Lung microvascular endothelial cell (primary cell): ENCODE results near the gene NOL4L. TPM values are rescaled to one million over a fixed set of nuclear protein-coding genes. Genes with fewer than 3 reads are reported as not detected.
"Not testable (repeated sequence)": the region's sequence is repeated elsewhere in the genome, so short reads cannot be mapped to it uniquely, and the experiment has no call there.

ENCODE experiments used
- DNase-seq, 2 donors: peaks; one replicate each; pipeline versions ENCODE4 v3.0.0 to v3.0.0-alpha.2; 2010; ENCODE audit warnings: low read depth in 2 of 2
- total RNA-seq: library from RNA; depleted of rRNA; stranded (reverse); fragments of >200 nt; gene quantifications from 2 replicates; pipeline ENCODE4 v1.2.1, GENCODE V29; 2014

NOL4L gene
- total RNA-seq, 1 donor from 2014 or later = 9.9 TPM

DNA sequence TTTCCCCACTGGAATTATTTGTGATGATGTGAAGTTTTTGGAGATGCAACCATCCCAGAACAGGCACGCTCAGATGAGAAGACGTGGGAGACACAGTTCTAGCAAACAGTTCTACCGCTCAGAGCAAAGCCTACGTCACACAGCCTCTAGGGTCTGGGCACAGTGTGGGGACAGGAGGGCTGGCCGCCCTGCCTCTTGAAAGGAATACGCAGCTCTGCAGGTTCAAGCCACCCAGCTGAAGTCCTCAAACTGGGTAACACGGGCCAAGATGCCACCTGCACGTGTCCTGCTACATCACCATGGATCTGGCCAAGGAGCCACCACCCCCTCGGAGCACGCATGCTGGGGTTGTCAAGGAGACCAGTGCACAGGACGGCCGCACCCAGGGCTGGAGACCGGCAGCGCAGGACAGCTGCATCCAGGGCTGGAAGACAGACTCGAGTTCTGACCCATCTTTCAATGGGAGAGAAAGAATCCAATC is 75.0 kb downstream of the NOL4L start:
- DNase-seq = no peak

- DNase-seq = peak; percentile 59 to 89
Measured at GRCh38 chr20:32509639-32510066, 75.5 kb downstream of the NOL4L start.

DNA sequence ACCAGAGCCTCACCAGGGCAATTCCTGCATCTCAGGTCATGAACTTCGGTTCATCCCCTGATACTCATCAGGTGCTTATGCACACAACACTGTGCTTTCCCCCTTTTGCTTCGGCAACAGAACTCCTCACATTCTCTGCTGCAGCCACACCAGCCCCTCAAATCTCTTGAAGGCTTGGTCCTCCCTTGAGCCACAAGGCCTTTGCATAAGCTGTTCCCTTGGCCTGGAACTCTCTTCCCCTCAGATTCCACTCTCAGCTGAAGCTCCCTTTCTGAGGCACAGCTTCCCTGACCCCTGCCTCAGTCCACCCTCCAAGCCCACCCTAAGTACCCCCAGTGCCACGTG is 76.4 kb downstream of the NOL4L start:
- DNase-seq = no peak

GRCh38 chr20:32507998-32508774 is 76.9 kb downstream of the NOL4L start:
- no peak for DNase-seq

GRCh38 chr20:32506721-32507120 is 78.4 kb downstream of the NOL4L start:
- no peak for DNase-seq

GRCh38 chr20:32505723-32506473 is 79.2 kb downstream of the NOL4L start:
- DNase-seq = no peak

- DNase-seq = peak in 1 of 2 donors; percentile 82
Measured at GRCh38 chr20:32501709-32502108, 83.4 kb downstream of the NOL4L start.

- DNase-seq = peak; percentile 74 to 82
Measured at GRCh38 chr20:32497589-32498224, 87.4 kb downstream of the NOL4L start.

GRCh38 chr20:32496811-32497533 is 88.2 kb downstream of the NOL4L start:
- DNase-seq = no peak

- no peak for DNase-seq
Measured at GRCh38 chr20:32495949-32496348, 89.2 kb downstream of the NOL4L start.

- no peak for DNase-seq
Measured at GRCh38 chr20:32495217-32495565, 89.9 kb downstream of the NOL4L start.

- no peak for DNase-seq
Measured at GRCh38 chr20:32494483-32495216, 90.5 kb downstream of the NOL4L start.

DNA sequence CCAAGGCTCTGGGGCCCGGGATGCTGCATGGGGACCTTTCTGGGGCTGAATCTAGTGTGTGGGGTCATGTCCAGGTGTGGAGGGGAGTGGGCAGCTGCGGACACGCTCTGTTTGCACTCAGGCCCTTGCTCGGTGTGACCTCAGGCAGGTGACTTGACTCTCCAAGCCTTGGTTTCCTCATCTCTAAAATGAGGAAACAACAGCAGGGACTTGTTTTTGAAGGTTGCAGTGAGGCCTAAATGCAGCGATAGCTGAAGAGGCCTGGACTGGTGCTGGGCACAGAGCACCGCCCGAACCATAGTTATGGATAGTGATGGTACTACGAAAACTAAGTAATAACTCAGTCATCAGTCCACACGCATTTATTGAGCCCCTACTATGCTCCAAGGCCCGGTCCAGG is 91.8 kb downstream of the NOL4L start:
- no peak for DNase-seq

DNA sequence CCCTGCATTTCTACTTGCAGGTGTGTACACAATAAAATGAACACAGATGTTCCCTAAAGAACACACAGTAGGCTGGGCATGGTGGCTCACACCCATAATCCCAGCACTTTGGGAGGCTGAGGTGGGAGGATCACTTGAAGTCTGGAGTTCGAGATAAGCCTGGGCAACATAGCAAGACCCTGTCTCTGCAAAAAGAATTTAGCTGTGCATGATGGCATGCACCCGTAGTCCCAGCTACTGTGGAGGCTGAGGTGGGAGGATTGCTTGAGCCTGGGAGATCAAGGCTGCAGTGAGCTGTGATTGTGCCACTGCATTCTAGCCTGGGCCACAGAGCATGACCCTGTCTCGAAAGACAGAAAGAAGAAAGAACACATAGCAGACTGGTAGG is 93.4 kb downstream of the NOL4L start:
- not testable (repeated sequence) for DNase-seq

GRCh38 chr20:32490942-32491763 is 94.0 kb downstream of the NOL4L start:
- DNase-seq = no peak

DNA sequence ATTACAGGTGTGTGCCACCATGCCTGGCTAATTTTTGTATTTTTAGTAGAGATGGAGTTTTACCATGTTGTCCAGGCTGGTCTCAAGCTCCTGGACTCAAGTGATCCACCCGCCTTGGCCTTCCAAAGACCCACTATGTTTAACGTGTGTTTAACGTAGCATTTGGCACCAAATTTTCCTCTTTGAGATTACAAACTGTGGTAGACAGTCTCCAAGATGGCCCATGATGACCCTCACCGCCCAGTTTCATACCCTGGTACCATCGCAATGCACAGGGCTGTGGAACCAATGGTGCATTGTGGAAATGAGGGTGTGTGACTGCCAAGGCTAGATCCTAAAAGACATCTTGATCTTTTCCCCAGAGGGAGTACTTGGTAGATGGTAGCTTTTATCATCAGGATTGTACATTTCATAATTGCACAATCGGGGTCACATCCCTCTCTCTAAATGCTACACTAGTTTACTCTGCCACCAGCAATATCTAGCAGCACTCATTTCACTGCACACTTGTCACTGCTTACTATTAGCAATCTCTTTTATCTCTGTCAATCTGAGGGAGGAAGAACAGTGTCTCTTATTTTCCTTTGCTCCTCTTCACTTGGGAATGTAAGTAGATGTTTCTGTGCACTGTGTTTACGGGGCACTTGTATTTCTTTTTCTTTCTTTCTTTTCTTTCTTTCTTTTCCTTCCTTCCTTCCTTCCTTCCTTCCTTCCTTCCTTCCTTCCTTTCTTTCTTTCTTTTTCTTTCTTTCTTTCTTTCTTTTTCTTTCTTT is 96.9 kb downstream of the NOL4L start:
- DNase-seq = no peak

DNA sequence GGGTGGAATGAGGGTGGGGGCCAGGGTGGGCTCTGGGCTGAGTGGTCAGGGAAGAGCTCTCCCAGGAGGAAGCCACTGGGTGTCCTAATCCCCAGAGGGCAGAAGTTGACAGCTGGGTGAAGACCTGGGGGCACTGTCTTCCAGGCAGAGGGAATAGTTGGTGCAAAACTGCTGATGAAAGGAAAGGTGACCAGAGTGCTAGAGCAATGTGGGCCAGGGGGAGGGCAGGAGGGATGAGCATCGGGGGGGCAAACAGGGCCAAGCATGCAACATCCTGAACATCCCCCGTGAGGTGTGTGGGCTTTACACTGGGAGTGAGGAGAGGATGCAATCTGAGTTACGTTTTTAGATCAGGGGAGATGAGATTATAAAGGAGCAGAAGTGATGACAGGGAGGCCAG is 97.8 kb downstream of the NOL4L start:
- no peak for DNase-seq

DNA sequence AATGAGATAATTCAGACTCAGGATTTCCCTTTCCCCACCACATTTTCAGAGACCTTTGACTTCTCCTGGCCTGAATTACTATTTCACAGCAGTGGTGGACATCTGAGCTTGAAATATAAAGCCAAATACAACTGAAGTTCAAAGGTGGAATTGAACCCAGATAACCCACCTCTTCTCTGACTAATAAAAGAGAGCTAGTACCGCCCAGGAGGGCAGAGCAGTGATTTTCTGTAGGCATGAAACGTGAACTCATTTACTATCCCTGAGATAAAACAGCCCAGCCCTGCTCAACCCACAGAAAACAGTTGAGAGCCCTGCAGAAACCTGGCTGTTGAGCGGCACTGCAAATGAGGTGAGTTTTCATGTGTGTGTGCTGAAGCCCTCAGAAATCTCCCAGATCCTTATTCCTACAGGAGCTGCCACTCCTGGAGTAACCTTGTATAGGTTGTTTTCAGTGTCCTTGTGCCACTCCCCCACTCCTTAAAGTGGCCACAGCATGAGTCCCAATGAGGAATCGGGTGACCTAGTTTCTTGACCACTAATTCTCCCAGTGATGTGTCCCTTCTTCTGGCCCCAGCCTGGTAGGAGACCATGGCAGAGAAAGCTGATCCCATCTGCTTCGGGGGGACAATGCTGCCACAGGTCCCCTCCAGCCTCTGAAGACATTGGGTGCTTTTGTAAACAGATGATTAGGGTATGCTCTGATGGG is 99.2 kb downstream of the NOL4L start:
- peak; percentile 46 to 98 for DNase-seq
